ENCODE results near the gene CCR5. TPM values are rescaled to one million over a fixed set of nuclear protein-coding genes. Genes with fewer than 3 reads are reported as not detected.

Gene CCR5
- total and polyA plus RNA-seq, 11 donors: 0.13 to 12.7 (median 0.40) TPM

DNA sequence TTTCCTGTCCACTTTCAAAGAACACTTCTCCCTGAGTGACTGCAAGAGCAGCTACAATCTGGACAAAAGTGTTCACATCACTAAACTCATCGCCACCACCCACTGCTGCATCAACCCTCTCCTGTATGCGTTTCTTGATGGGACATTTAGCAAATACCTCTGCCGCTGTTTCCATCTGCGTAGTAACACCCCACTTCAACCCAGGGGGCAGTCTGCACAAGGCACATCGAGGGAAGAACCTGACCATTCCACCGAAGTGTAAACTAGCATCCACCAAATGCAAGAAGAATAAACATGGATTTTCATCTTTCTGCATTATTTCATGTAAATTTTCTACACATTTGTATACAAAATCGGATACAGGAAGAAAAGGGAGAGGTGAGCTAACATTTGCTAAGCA is 38.1 kb downstream of the CCR5 start:
- H3K36me3 ChIP-seq: peaks cover 0 to 7% (median 0%) of the 10 kb centered on the region in 9 donors
- no peak for DNase-seq
- H3K27me3 ChIP-seq: no peaks in the 10 kb centered on the region
- H3K27ac ChIP-seq: peak overlapping the region in 2 of 12 donors; percentile 78 to 85
- no peak for ATAC-seq
- H3K9me3 ChIP-seq: no peaks in the 10 kb centered on the region
- TF ChIP-seq, protein P1, sequence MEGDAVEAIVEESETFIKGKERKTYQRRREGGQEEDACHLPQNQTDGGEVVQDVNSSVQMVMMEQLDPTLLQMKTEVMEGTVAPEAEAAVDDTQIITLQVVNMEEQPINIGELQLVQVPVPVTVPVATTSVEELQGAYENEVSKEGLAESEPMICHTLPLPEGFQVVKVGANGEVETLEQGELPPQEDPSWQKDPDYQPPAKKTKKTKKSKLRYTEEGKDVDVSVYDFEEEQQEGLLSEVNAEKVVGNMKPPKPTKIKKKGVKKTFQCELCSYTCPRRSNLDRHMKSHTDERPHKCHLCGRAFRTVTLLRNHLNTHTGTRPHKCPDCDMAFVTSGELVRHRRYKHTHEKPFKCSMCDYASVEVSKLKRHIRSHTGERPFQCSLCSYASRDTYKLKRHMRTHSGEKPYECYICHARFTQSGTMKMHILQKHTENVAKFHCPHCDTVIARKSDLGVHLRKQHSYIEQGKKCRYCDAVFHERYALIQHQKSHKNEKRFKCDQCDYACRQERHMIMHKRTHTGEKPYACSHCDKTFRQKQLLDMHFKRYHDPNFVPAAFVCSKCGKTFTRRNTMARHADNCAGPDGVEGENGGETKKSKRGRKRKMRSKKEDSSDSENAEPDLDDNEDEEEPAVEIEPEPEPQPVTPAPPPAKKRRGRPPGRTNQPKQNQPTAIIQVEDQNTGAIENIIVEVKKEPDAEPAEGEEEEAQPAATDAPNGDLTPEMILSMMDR (IDR thresholded peaks at IDR 0.05): no peak
- no peak for TF ChIP-seq POLR2A (IDR thresholded peaks at IDR 0.05)
- WGBS, 4 donors: 85 to 91% (median 89%) methylated on average over 7 of the region's 7 CpGs
- H3K4me3 ChIP-seq: peak overlapping the region in 1 of 12 donors; percentile 13
- intact Hi-C loops (cut with DNase I): no loop called here
- peaks cover 0 to 88% (median 44%) of the 10 kb centered on the region in 12 donors for H3K4me1 ChIP-seq

DNA sequence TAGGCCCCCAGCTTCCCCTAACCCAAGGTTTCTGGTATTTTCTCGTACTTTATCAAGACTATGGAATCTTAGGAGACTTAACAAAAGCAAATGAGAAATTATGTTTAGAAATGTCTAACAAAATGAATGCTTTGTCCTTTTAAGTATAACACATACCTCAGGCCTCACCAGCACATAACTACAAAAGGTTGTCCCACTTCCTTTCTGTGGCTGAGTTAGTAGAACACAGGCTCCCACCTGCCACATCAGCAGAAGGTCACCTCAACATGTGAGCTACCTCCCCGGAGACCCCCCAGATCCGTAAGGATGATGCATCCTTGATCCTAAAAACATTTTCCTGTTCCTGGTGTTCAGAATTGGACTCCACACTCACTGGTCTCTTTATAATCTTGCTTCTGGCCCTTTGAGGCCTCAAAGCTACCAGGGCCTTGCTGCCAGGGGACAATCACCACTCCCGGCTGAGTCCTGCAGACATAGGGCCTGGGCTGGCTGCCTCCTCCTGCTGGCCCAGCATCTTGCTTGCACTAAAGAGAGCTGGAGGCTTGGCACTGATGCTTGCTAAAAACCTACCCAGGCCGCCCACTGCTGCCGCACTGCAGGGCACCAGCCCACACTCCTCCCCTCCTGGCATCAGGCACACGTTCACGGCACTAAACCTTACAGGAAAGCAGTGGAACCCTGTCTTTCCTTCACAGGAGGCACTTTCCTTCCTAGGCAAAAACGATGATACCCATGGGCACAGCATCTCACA is 39.2 kb downstream of the CCR5 start:
- DNase-seq (peak in 1 of 5 donors; percentile 50), ATAC-seq (peak in 1 of 4 donors; percentile 43)
- H3K4me1 ChIP-seq: peaks cover 0 to 87% (median 45%) of the 10 kb centered on the region in 12 donors
- H3K36me3 ChIP-seq: peaks cover 0 to 7% (median 0%) of the 10 kb centered on the region in 9 donors
- no peak overlapping the region for H3K4me3 ChIP-seq
- TF ChIP-seq, protein P1 (IDR thresholded peaks at IDR 0.05): no peak
- TF ChIP-seq POLR2A (IDR thresholded peaks at IDR 0.05): no peak
- H3K27me3 ChIP-seq: no peaks in the 10 kb centered on the region
- no peaks in the 10 kb centered on the region for H3K9me3 ChIP-seq
- no peak overlapping the region for H3K27ac ChIP-seq
- intact Hi-C loops (cut with DNase I): no loop called here
- WGBS, 4 donors: 66 to 86% (median 83%) methylated on average over 9 of the region's 9 CpGs

DNA sequence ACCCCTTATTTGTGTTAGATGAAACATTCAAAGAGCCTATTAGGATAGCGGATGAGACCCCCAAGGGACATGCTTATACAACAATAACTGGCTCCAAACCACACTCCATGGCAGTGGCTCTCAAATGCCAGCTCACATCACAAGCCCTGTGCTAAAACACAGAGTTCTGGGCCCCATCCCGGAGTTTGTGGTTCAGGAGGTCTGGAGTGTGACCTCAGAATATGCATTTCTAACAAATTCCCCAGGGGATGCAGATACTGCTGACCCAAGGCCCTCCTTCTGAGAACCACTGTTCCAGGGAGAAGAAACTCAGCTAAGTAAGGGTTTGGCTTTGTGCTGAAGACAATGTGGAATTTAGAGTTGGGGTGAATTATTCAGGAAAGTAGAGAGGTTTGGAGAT is 39.9 kb downstream of the CCR5 start:
- no peak overlapping the region for H3K27ac ChIP-seq
- H3K27me3 ChIP-seq: no peaks in the 10 kb centered on the region
- ATAC-seq (no peak), DNase-seq (no peak)
- intact Hi-C loops (cut with DNase I): no loop called here
- no peak overlapping the region for H3K4me3 ChIP-seq
- H3K9me3 ChIP-seq: no peaks in the 10 kb centered on the region
- peaks cover 0 to 7% (median 0%) of the 10 kb centered on the region in 9 donors for H3K36me3 ChIP-seq
- TF ChIP-seq, protein P1 (IDR thresholded peaks at IDR 0.05): no peak
- no peak for TF ChIP-seq POLR2A (IDR thresholded peaks at IDR 0.05)
- H3K4me1 ChIP-seq: peaks cover 0 to 79% (median 38%) of the 10 kb centered on the region in 12 donors
- WGBS, 4 donors: 83 to 88% (median 84%) methylated on average over 2 of the region's 2 CpGs

DNA sequence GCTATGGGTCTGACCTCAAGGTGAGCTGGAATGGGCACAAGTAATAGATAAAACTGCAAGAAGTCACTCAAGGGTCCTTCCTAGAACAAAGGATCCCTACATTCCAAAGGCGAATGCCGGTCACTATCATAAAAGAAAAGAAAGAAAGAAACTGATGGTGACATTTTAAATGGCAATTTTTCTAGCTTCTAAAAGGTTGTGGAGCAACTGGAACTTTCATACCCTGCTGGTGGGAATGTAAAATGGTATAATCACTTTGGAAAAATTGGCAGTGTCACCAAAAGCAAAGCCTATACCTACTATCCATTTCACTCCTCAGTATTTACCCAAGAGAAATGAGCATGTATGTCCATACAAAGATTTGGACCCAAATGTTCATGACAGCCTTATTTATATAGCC is 40.5 kb downstream of the CCR5 start:
- H3K36me3 ChIP-seq: peaks cover 0 to 7% (median 0%) of the 10 kb centered on the region in 9 donors
- no peaks in the 10 kb centered on the region for H3K9me3 ChIP-seq
- DNase-seq (no peak), ATAC-seq (no peak)
- 57 to 83% (median 62%) methylated on average over 2 of the region's 2 CpGs for WGBS, 4 donors
- H3K4me3 ChIP-seq: no peak overlapping the region
- TF ChIP-seq, protein P1 (IDR thresholded peaks at IDR 0.05): peak in 2 of 12 donors; percentile 8 to 11
- TF ChIP-seq POLR2A (IDR thresholded peaks at IDR 0.05): no peak
- H3K27me3 ChIP-seq: no peaks in the 10 kb centered on the region
- no peak overlapping the region for H3K27ac ChIP-seq
- H3K4me1 ChIP-seq: peaks cover 0 to 79% (median 37%) of the 10 kb centered on the region in 12 donors
- intact Hi-C loops (cut with DNase I): no loop called here
